Measurements from ENCODE around the gene NEDD4L.

The NEDD4L gene

DNA sequence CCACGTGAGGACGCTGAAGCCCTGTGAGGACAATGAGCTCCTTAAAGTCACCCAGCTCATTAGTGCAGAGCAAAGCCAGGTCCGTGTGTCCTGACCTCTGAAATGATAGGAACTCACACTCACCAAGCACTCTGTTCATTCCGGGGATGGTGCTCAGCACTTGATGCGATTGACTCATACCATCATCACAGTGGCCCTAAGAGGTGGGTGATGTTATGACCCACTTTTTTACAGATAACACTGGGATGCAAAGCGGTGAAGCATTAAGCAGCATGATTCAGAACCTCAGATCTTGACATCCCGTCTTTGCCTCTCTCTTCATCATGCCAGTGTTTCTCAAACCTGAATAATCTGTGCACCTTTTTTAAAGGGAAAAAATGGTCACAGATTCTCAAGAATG, 350.0 kb downstream of the NEDD4L start:
- Histone ChIP-seq H3K4me3 (ENCODE audit: low read depth, low read length) (no peak overlapping the region), H3K27me3 (ENCODE audit: insufficient read depth, low read length) (no peaks in the 10 kb centered on the region), H3K4me1 (ENCODE audit: control insufficient read depth, insufficient read depth, low read length, unreplicated experiment) (no peaks in the 10 kb centered on the region), H3K36me3 (ENCODE audit: insufficient read depth, low read length) (peaks cover 10% of the 10 kb centered on the region; the same call in 1 of the 2 replicates), H3K27ac (ENCODE audit: low read depth, low read length) (no peak overlapping the region), H2AFZ (ENCODE audit: low read length, unreplicated experiment) (no peak overlapping the region), H3K79me2 (ENCODE audit: control insufficient read depth, insufficient read depth, low read length, unreplicated experiment) (no peaks in the 10 kb centered on the region)

- no peaks in the 10 kb centered on the region for H3K27me3 ChIP-seq (ENCODE audit: insufficient read depth, low read length)
- no peak overlapping the region for H3K4me3 ChIP-seq (ENCODE audit: low read depth, low read length)
- H3K4me1 ChIP-seq (ENCODE audit: control insufficient read depth, insufficient read depth, low read length, unreplicated experiment): no peaks in the 10 kb centered on the region
- H3K79me2 ChIP-seq (ENCODE audit: control insufficient read depth, insufficient read depth, low read length, unreplicated experiment): no peaks in the 10 kb centered on the region
- no peak overlapping the region for H2AFZ ChIP-seq (ENCODE audit: low read length, unreplicated experiment)
- H3K36me3 ChIP-seq (ENCODE audit: insufficient read depth, low read length): peaks cover 9% of the 10 kb centered on the region; the same call in 1 of the 2 replicates
- no peak overlapping the region for H3K27ac ChIP-seq (ENCODE audit: low read depth, low read length)
Measured at GRCh38 chr18:58394602-58395425, 350.8 kb downstream of the NEDD4L start.

- H3K27me3 ChIP-seq (ENCODE audit: insufficient read depth, low read length): no peaks in the 10 kb centered on the region
- H3K36me3 ChIP-seq (ENCODE audit: insufficient read depth, low read length): no peaks in the 10 kb centered on the region
- H3K4me1 ChIP-seq (ENCODE audit: control insufficient read depth, insufficient read depth, low read length, unreplicated experiment): no peaks in the 10 kb centered on the region
- no peak overlapping the region for H3K27ac ChIP-seq (ENCODE audit: low read depth, low read length)
- H3K79me2 ChIP-seq (ENCODE audit: control insufficient read depth, insufficient read depth, low read length, unreplicated experiment): no peaks in the 10 kb centered on the region
- H3K4me3 ChIP-seq (ENCODE audit: low read depth, low read length): no peak overlapping the region
- H2AFZ ChIP-seq (ENCODE audit: low read length, unreplicated experiment): no peak overlapping the region
Measured at GRCh38 chr18:58396144-58396543, 352.1 kb downstream of the NEDD4L start.

GRCh38 chr18:58396966-58397365, 352.9 kb downstream of the NEDD4L start:
- no peaks in the 10 kb centered on the region for H3K36me3 ChIP-seq (ENCODE audit: insufficient read depth, low read length)
- H3K27ac ChIP-seq (ENCODE audit: low read depth, low read length): no peak overlapping the region
- peaks cover 1% of the 10 kb centered on the region for H3K4me1 ChIP-seq (ENCODE audit: control insufficient read depth, insufficient read depth, low read length, unreplicated experiment)
- no peaks in the 10 kb centered on the region for H3K27me3 ChIP-seq (ENCODE audit: insufficient read depth, low read length)
- no peak overlapping the region for H2AFZ ChIP-seq (ENCODE audit: low read length, unreplicated experiment)
- no peaks in the 10 kb centered on the region for H3K79me2 ChIP-seq (ENCODE audit: control insufficient read depth, insufficient read depth, low read length, unreplicated experiment)
- H3K4me3 ChIP-seq (ENCODE audit: low read depth, low read length): no peak overlapping the region

DNA sequence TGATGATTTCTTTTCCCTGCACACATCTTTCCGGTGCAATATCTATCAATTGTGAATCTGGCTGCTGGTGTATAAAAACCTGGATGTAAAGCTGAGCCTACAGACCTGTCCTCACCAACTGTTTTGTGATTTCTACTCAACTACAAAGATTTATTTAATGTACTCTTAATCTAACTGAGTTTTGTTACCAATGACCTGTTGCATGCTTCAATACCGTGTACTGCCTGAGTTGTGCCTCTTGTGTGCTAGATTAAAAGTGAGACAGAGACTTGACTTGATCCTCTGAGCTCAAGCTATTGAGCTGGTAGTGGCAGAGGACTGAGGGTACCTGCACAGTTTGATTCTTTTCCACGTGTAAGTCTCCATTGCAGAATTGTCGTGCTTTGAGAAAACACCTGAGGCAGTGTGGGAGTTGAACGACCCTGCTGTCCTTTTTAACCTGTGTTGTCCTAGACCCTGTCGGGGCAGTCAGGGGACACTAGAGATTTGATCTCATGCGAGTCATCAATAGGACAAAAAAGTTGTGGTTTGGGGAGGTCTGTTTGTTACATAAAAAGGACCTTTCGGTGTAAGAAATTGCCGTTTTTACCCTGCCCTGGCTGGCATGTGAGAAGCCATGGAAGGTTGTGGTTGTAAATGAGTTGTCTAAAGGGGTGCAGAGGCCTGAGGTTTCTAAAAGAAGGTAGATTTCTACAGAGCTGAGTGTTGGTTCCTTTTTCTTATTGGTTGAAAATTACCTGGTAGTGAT, 353.5 kb downstream of the NEDD4L start:
- H3K36me3 ChIP-seq (ENCODE audit: insufficient read depth, low read length): no peaks in the 10 kb centered on the region
- H3K4me1 ChIP-seq (ENCODE audit: control insufficient read depth, insufficient read depth, low read length, unreplicated experiment): peaks cover 7% of the 10 kb centered on the region
- H3K27me3 ChIP-seq (ENCODE audit: insufficient read depth, low read length): no peaks in the 10 kb centered on the region
- H3K4me3 ChIP-seq (ENCODE audit: low read depth, low read length): no peak overlapping the region
- H3K27ac ChIP-seq (ENCODE audit: low read depth, low read length): no peak overlapping the region
- no peak overlapping the region for H2AFZ ChIP-seq (ENCODE audit: low read length, unreplicated experiment)
- no peaks in the 10 kb centered on the region for H3K79me2 ChIP-seq (ENCODE audit: control insufficient read depth, insufficient read depth, low read length, unreplicated experiment)

DNA sequence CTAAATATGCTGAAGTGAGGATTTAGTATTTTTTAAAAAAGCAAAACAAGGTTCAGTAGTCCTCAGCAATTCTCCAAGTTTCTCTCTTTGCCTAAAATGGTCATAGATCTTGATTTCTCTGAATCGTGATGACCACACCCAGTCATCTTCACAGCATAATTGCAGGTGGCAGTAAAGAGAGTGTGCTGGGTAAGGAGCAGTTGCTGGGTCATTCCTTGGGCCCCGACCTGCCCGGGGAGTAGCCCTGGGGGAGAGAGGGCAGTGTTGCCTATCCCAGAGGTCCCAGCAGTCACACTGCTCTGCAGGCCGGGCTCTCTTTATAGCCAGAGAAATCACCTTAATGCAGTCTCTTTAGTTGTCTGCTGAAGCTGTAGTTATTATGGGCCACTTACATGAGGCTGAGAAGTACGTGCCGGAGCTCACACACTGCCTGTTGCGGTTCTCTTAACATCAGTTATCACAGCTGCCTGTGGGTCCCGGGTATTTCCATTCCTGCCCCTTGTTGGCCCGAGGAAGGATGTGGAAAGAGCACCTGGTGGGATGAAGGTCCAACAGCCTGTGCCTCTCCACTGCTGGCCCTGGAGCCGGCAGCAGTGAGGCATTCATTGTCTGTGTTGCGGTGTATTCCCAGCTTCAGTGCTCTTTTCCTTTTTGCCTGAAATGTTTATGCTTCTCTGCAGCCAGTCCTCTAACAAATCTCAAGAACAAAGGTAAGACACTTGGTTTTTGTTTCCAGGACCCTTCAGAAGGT, 354.8 kb downstream of the NEDD4L start:
- H3K79me2 ChIP-seq (ENCODE audit: control insufficient read depth, insufficient read depth, low read length, unreplicated experiment): no peaks in the 10 kb centered on the region
- peaks cover 8% of the 10 kb centered on the region for H3K4me1 ChIP-seq (ENCODE audit: control insufficient read depth, insufficient read depth, low read length, unreplicated experiment)
- no peak overlapping the region for H3K27ac ChIP-seq (ENCODE audit: low read depth, low read length)
- no peaks in the 10 kb centered on the region for H3K27me3 ChIP-seq (ENCODE audit: insufficient read depth, low read length)
- H2AFZ ChIP-seq (ENCODE audit: low read length, unreplicated experiment): no peak overlapping the region
- H3K36me3 ChIP-seq (ENCODE audit: insufficient read depth, low read length): no peaks in the 10 kb centered on the region
- H3K4me3 ChIP-seq (ENCODE audit: low read depth, low read length): no peak overlapping the region

- no peaks in the 10 kb centered on the region for H3K79me2 ChIP-seq (ENCODE audit: control insufficient read depth, insufficient read depth, low read length, unreplicated experiment)
- no peak overlapping the region for H3K4me3 ChIP-seq (ENCODE audit: low read depth, low read length)
- H3K27ac ChIP-seq (ENCODE audit: low read depth, low read length): no peak overlapping the region
- H3K36me3 ChIP-seq (ENCODE audit: insufficient read depth, low read length): no peaks in the 10 kb centered on the region
- H2AFZ ChIP-seq (ENCODE audit: low read length, unreplicated experiment): no peak overlapping the region
- peaks cover 8% of the 10 kb centered on the region for H3K4me1 ChIP-seq (ENCODE audit: control insufficient read depth, insufficient read depth, low read length, unreplicated experiment)
- no peaks in the 10 kb centered on the region for H3K27me3 ChIP-seq (ENCODE audit: insufficient read depth, low read length)
Measured at GRCh38 chr18:58400331-58400870, 356.4 kb downstream of the NEDD4L start.

DNA sequence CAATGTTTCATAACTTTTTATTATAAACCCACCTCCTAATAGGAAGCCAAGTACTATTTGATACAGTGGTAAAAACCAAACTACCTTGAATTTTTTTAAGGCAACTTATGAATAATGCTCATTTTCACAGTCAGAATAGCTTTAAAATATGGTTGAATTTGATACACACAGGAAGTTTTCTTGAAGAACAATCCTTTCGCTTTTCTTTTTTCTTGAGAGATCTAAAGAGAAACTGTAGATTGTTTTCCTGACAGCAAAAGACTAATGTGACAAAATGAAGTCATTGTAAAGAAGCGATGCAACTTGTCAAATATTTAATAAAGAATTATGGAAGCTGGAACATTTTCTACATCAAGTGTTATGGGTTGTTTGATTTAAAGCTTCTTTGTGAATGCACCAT, 357.2 kb downstream of the NEDD4L start:
- Histone ChIP-seq H3K27ac (ENCODE audit: low read depth, low read length) (no peak overlapping the region), H3K4me1 (ENCODE audit: control insufficient read depth, insufficient read depth, low read length, unreplicated experiment) (peaks cover 8% of the 10 kb centered on the region)

DNA sequence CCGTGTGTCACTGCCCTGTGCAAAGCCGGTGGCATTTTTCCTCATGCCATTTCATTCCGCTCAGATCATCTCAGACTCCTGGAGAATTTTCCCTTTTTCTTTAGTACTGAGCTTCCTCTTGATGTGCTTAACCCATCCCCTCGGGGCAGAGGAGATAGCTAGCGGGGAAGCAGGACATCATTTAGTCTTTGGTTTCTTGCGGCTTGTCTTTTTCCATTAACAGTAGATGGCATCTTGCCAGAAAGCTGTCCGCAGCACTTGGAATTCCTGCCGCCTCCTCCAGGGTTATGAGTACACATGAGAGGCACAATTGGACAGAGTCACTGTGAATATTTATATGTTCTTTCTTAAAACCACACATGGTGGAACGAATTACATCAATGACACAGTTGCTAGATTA, 358.2 kb downstream of the NEDD4L start:
- Histone ChIP-seq H3K36me3 (ENCODE audit: insufficient read depth, low read length) (no peaks in the 10 kb centered on the region), H3K79me2 (ENCODE audit: control insufficient read depth, insufficient read depth, low read length, unreplicated experiment) (no peaks in the 10 kb centered on the region), H3K4me3 (ENCODE audit: low read depth, low read length) (no peak overlapping the region), H3K27me3 (ENCODE audit: insufficient read depth, low read length) (no peaks in the 10 kb centered on the region), H3K4me1 (ENCODE audit: control insufficient read depth, insufficient read depth, low read length, unreplicated experiment) (peaks cover 8% of the 10 kb centered on the region), H2AFZ (ENCODE audit: low read length, unreplicated experiment) (no peak overlapping the region), H3K27ac (ENCODE audit: low read depth, low read length) (no peak overlapping the region)

More for the DNA sequence above, 357.2 kb downstream of the NEDD4L start:
- no peaks in the 10 kb centered on the region for H3K79me2 ChIP-seq (ENCODE audit: control insufficient read depth, insufficient read depth, low read length, unreplicated experiment)
- H3K36me3 ChIP-seq (ENCODE audit: insufficient read depth, low read length): no peaks in the 10 kb centered on the region
- no peaks in the 10 kb centered on the region for H3K27me3 ChIP-seq (ENCODE audit: insufficient read depth, low read length)
- H2AFZ ChIP-seq (ENCODE audit: low read length, unreplicated experiment): no peak overlapping the region
- no peak overlapping the region for H3K4me3 ChIP-seq (ENCODE audit: low read depth, low read length)

DNA sequence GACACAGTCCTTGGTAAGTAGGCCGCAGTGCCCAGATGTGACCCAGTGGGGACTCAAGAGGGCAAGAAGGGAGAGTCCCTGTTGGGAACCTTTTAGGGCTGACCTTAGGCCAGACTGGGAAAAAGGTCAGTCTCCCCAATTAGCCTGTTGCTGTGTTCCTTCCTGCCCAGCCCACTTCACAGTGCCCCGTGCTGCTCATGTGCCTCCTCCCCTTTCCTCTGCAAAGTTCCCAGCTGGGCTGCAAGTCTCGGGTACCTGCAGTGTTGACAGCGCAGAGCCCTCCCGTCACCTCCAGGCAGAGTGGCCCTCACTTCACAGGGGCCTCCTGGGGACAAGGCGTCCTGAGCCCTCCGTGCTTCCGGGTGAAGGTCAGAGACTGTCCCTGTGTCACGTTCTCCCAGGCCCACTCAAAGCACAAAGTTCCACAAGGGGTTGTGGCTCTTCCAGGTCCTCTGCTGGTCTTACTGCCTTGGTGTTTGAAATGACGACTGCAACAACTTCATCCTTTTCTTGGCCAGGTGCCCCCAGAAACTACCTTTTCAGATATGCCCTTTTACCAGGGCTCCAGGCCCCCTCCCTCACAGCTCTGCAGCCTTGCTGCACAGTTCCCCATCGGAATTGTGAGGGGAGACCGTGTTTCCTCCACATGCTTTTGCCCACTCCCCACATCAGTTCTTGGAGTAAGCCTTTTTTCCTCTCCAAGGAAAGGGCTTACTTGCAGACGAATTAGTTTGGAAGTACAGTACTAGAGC, 359.1 kb downstream of the NEDD4L start:
- Histone ChIP-seq H2AFZ (ENCODE audit: low read length, unreplicated experiment) (no peak overlapping the region), H3K4me3 (ENCODE audit: low read depth, low read length) (no peak overlapping the region), H3K4me1 (ENCODE audit: control insufficient read depth, insufficient read depth, low read length, unreplicated experiment) (peaks cover 8% of the 10 kb centered on the region), H3K36me3 (ENCODE audit: insufficient read depth, low read length) (no peaks in the 10 kb centered on the region), H3K27me3 (ENCODE audit: insufficient read depth, low read length) (no peaks in the 10 kb centered on the region), H3K27ac (ENCODE audit: low read depth, low read length) (no peak overlapping the region), H3K79me2 (ENCODE audit: control insufficient read depth, insufficient read depth, low read length, unreplicated experiment) (no peaks in the 10 kb centered on the region)
